Bronchial epithelial cell (primary cell): ENCODE results near the gene ORC3. TPM values are rescaled to one million over a fixed set of nuclear protein-coding genes. Genes with fewer than 3 reads are reported as not detected.

Experiments used
- DNase-seq: peaks from one replicate; pipeline ENCODE4 v3.0.0-alpha.2; 2010; ENCODE audit warnings: low read depth
- FAIRE-seq: peaks from 2 replicates; lab custom pipeline; 2011; peaks lifted over from hg19 to GRCh38; lab: Jason Lieb, UNC
- H3K27me3 ChIP-seq: 2 replicates; pipeline ENCODE4 v1.5.1; 2011; ENCODE audit warnings: low read length; ENCODE audit not compliant: control insufficient read depth, insufficient read depth
- H3K36me3 ChIP-seq: 2 replicates; pipeline ENCODE4 v1.5.1; 2011; ENCODE audit warnings: low read length; ENCODE audit not compliant: control insufficient read depth, insufficient read depth
- H3K4me3 ChIP-seq: 2 replicates; pipeline ENCODE4 v1.5.1; 2011; ENCODE audit warnings: mild to moderate bottlenecking, low read depth, low read length, control low read depth
- CTCF ChIP-seq: IDR thresholded peaks from 2 replicates; pipeline ENCODE4 v1.5.1; 2011; ENCODE audit warnings: mild to moderate bottlenecking, moderate library complexity, low read length, control low read depth, inconsistent platforms; ENCODE audit not compliant: insufficient read depth, severe bottlenecking
- total RNA-seq: library from RNA; depleted of rRNA; stranded (reverse); fragments of >200 nt; gene quantifications from 2 replicates; pipeline ENCODE4 v1.2.1, GENCODE V29; 2014

Gene ORC3
- total RNA-seq, 1 donor from 2014 or later = 11.1 TPM

- FAIRE-seq (no peak), DNase-seq (no peak)
- H3K27me3 ChIP-seq = no peaks in the 10 kb centered on the region
- peaks cover 4% of the 10 kb centered on the region for H3K36me3 ChIP-seq
- H3K4me3 ChIP-seq = no peak overlapping the region
- TF ChIP-seq CTCF = no peak
These were observed 64.2 kb downstream of the ORC3 start for GRCh38 chr6:87654122-87654521.

DNA sequence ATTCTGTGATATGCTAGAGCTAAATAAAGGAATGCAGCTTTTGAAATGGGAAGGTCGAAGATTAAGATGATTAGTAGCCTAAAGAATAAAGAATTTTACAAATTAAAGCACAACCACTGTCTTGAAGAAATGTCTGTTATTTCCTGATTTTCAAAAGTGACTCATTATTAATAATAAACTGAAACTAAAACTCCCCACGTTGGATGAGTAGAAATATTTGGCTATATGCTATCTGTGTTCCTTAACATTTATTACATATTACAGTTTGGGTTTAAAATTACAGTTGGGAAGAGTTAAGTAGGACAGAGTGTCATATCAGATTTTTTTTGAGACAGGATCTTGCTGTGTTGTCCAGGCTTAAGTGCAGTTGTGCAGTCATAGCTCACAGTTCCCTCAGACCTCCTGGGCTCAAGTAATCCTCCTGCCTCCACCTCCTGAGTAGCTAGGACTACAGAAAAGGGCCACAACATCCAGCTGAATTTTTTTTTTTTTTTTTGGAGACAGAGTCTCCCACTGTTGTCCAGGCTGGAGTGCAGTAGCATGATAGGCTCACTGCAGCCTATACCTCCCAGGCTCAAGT, 65.0 kb downstream of the ORC3 start:
- DNase-seq (no peak), FAIRE-seq (no peak)
- H3K36me3 ChIP-seq = peaks cover 4% of the 10 kb centered on the region
- no peak for TF ChIP-seq CTCF
- H3K4me3 ChIP-seq = no peak overlapping the region
- no peaks in the 10 kb centered on the region for H3K27me3 ChIP-seq

GRCh38 chr6:87655824-87656223, 65.9 kb downstream of the ORC3 start:
- Histone ChIP-seq H3K27me3 (no peaks in the 10 kb centered on the region), H3K4me3 (no peak overlapping the region), H3K36me3 (peaks cover 4% of the 10 kb centered on the region)
- TF ChIP-seq CTCF = no peak
- FAIRE-seq = no peak
- DNase-seq = no peak

GRCh38 chr6:87656857-87657256, 66.9 kb downstream of the ORC3 start:
- no peaks in the 10 kb centered on the region for H3K27me3 ChIP-seq
- peaks cover 4% of the 10 kb centered on the region for H3K36me3 ChIP-seq
- no peak for FAIRE-seq
- no peak for TF ChIP-seq CTCF
- no peak overlapping the region for H3K4me3 ChIP-seq
- no peak for DNase-seq

DNA sequence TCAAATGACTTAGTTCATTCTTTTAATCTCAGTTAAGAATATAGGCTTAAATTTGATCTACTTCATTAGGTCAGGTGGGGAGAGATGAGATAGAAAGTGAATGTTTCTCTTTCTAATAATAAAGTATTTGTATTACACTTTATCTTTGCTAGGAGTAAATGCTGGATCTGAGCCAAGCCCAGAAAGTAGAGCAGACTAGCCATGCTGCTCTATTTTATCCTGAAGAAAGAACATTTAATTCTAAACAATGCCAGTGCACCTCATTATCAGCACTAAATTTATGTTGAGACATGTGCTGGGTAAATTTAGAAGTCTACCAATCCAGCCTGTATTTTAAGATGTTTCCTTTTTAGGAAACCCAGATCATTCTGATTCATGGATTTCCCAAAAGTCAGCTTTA, 68.6 kb downstream of the ORC3 start:
- DNase-seq = no peak
- no peak for TF ChIP-seq CTCF
- no peak for FAIRE-seq
- H3K4me3 ChIP-seq = no peak overlapping the region
- H3K36me3 ChIP-seq = peaks cover 5% of the 10 kb centered on the region
- no peaks in the 10 kb centered on the region for H3K27me3 ChIP-seq

DNA sequence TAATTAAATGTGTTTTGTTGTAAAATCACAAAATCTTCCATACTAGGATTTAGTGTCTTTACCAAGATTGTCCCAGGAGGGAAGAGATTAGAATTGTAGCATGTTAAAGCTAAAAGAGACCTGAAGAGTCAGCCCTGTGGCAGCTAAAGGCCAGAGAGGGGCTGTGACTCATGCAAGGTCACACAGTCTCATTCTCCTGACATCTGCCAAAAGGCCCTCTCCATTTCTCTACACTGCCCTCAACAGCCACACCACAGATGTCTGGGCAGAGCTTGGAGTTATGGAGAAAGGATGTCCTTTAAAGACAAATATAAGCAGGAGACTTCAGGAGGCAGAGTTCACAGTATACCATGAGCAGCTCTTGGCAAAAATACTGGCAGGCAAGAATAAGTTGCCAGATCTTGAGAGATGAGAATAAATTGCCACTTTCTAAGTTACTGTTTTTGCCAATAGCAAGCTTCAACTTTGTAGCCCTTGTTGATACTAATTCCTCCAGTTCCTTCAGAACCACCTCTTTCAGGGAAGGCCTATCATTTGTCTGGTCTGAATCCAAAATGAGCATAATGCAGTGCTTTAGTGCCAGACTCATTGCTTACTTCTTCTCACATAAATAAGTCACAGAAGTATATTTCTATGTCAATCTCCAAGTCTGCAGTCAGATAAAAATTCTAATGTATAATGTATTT, 70.4 kb downstream of the ORC3 start:
- Histone ChIP-seq H3K4me3 (no peak overlapping the region), H3K27me3 (no peaks in the 10 kb centered on the region), H3K36me3 (peaks cover 5% of the 10 kb centered on the region)
- FAIRE-seq (no peak), DNase-seq (peak; percentile 26)
- TF ChIP-seq CTCF = no peak
